Omental fat pad (tissue), 4 donors: ENCODE measurements around the gene PGAP2. TPM values are rescaled to one million over a fixed set of nuclear protein-coding genes. Genes with fewer than 3 reads are reported as not detected.
"Not testable (repeated sequence)": the region's sequence is repeated elsewhere in the genome, so short reads cannot be mapped to it uniquely, and the experiment has no call there.

Source experiments
- ATAC-seq: fragments of 150-250 bp; one replicate; pipeline ENCODE4 v1.9.1; 2016; ENCODE audit warnings: mild to moderate bottlenecking, moderate library complexity; ENCODE audit not compliant: low FRiP score
- DNase-seq: peaks from one replicate; pipeline ENCODE4 v3.0.0-alpha.2; 2019; ENCODE audit warnings: low spot score
- total RNA-seq, 4 donors: library from RNA; depleted of rRNA; stranded (reverse); fragments of >200 nt; gene quantifications; one replicate each; pipeline ENCODE4 v1.1.0, GENCODE V29; 2016
- TF ChIP-seq, protein P1 (sequence below), 3 donors: fragments of 450-650 bp; IDR thresholded peaks; one replicate each; pipeline ENCODE4 v1.5.1; 2016 to 2017; ENCODE audit warnings: antibody characterized with exemption in 3 of 3, mild to moderate bottlenecking in 3 of 3, moderate library complexity in 2 of 3

PGAP2 gene
- total RNA-seq, 4 donors from 2014 or later, result 6.2 to 12.3 (median 10.2) TPM

DNA sequence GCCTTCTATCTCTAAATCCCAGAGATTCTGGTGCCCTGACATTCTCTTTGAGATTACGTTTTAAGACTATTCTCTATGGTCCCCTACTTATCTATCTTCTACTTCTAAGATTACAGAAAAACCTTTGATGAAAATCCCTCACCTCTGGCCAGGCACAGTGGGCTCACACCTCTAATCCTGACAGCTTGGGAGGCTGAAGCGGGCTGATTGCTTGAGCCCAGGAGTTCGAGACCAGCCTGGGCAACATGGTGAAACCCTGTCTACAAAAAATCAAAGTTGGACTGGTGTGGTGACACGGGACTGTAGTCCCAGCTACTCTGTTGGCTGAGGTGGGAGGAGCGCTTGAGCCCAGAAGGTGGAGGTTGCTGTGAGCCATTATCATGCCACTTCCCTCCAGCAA, 25.4 kb upstream of the PGAP2 start:
- ATAC-seq, result no peak
- TF ChIP-seq, protein P1, sequence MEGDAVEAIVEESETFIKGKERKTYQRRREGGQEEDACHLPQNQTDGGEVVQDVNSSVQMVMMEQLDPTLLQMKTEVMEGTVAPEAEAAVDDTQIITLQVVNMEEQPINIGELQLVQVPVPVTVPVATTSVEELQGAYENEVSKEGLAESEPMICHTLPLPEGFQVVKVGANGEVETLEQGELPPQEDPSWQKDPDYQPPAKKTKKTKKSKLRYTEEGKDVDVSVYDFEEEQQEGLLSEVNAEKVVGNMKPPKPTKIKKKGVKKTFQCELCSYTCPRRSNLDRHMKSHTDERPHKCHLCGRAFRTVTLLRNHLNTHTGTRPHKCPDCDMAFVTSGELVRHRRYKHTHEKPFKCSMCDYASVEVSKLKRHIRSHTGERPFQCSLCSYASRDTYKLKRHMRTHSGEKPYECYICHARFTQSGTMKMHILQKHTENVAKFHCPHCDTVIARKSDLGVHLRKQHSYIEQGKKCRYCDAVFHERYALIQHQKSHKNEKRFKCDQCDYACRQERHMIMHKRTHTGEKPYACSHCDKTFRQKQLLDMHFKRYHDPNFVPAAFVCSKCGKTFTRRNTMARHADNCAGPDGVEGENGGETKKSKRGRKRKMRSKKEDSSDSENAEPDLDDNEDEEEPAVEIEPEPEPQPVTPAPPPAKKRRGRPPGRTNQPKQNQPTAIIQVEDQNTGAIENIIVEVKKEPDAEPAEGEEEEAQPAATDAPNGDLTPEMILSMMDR (IDR thresholded peaks at IDR 0.05), result no peak
- DNase-seq, result no peak

GRCh38 chr11:3783611-3784010, 24.7 kb upstream of the PGAP2 start:
- ATAC-seq, result no peak

DNA sequence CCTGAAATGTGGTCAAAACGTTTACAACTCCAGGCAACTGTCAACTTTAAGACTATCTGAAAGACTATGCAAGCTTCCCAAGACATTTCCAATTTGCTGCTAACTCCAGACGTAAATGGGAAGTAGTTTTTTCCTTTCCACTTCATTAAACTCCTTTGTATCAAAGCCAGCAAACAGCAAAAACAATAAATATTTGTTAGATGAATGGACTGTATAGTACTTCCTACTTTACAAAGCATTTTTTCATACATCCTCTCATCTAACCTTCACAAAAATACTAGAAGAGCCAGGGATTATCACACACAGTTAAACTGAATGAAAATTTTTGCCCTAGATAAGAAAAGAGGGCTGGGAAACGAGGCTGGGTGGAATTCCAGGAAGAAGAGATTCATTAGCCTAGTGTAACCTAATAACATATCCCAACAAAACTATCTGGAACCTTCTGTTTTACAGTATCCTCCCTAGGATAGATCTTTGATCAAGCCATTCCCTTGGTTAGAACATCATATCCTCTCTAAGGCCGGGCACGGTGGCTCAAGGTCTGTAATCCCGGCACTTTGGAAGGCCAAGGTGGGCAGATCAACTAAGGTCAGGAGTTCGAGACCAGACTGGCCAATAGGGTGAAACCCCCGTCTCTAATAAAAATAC, 21.5 kb upstream of the PGAP2 start:
- ATAC-seq (peak; percentile 52), DNase-seq (no peak)
- TF ChIP-seq, protein P1 (IDR thresholded peaks at IDR 0.05), result no peak

More at GRCh38 chr11:3783611-3784010, 24.7 kb upstream of the PGAP2 start:
- DNase-seq, result no peak
- TF ChIP-seq, protein P1 (IDR thresholded peaks at IDR 0.05), result no peak

DNA sequence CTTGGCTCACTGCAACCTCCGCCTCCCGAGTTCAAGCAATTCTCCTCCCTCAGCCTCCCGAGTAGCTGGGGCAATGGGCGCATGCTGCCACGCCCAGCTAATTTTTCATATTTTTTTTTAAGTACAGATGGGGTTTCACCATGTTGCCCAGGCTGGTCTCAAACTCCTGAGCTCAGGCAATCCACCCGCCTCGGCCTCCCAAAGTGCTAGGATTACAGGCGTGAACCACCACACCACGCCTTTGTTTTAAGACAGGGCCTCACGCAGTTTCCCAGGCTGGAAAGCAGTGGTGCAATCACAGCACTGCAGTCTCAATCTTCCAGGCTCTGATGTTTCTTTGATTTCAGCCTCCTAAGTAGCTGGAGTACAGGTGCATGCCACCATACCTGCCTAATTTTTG, 14.0 kb upstream of the PGAP2 start:
- ATAC-seq, DNase-seq: not testable (repeated sequence)

GRCh38 chr11:3795131-3796001, 13.0 kb upstream of the PGAP2 start:
- TF ChIP-seq, protein P1 (IDR thresholded peaks at IDR 0.05), result no peak
- DNase-seq (no peak), ATAC-seq (no peak)

DNA sequence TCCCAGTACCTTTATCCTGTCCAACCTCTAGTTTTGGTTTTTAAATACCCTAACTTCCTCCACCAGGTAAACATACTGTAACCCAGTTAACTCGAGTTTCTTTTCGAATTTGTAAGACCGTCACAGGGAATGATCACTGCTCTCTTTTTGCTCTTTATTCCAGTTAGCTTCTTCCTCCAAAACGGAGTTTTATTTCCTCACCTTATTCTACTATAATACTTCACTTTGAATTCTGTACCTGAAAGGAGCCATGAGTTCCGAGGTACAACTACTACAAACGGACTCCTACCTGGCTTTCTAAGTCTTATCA, 12.4 kb upstream of the PGAP2 start:
- TF ChIP-seq, protein P1 (IDR thresholded peaks at IDR 0.05), result no peak
- DNase-seq (no peak), ATAC-seq (no peak)

- ATAC-seq (no peak), DNase-seq (no peak)
- TF ChIP-seq, protein P1 (IDR thresholded peaks at IDR 0.05), result no peak
Observed at GRCh38 chr11:3796346-3796745, 12.0 kb upstream of the PGAP2 start.
